ENCODE results near the gene TMX4.

DNA sequence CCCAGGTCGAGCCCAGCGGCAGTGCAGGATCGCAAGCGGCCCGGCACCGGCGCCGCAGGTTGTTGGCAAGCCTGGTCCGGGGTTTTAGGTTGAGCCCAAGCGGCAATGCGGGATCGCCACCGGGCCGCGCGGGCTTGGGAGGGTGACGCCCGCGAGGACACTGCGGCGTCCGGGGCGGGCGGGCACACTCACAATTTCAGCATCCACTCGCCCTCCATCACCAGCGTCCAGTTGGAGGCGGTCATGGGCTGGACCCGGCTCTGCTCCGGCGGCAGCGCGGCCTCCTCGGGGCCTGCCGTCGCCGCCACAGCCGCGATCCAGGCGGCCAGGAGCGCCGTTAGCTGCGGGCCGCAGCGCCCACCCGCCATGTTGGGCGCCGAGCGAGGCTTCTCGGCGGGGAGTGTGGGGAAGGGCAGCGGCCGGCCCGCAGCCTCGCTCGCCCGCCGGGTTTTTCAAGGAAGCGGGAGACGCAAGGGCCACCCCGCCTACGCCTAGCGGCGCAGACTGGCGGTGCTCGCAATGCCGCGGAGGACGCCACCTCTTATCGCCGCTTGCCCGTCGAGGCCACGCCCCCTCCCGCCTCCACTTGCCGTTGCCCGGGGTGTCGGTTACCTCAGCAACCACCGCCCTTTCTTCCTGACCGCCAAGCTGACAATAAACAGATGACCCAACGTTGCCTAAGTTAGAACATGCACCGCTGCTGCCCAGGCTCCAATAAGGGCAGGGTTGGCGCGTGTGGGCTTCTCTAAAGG, at the start of gene TMX4:
- TF ChIP-seq POLR2AphosphoS5 (IDR thresholded peaks at IDR 0.05; ENCODE audit: borderline replicate concordance, low read depth, low read length) (peak; percentile 81), EZH2 (IDR thresholded peaks at IDR 0.05) (no peak), FOXP2 (optimal IDR thresholded peaks at IDR 0.05; ENCODE audit: control extremely low read depth, extremely low read length, insufficient read depth) (no peak)
